NCI-H1417 (cell line): ENCODE results near the gene TMEM171.
A peak's percentile ranks its signal among the peaks of the same experiment; 100 is the strongest.

Experiments used
- DNase-seq, 3 experiments: peaks; one replicate each; lab custom pipeline; 2025; lab: John Stamatoyannopoulos, UW

Gene TMEM171

DNA sequence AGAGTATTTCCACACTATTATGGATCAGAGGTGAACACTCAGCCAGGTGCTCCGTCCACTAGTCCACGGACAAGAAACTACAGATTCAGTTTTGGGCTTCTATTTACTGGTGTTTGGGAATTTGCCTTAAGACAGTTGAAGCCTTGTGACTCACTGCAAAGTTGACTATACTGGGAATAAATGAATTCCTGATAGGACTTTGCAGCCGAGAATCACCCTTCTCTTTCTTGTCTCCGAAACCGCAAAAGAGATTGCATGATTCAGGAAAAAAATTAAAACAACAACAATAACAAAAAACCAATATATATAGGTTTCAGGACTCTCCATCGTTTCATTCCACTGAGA, 716 bp downstream of the TMEM171 start:
- no peak for DNase-seq

- DNase-seq, result no peak
These were observed 2.8 kb downstream of the TMEM171 start for GRCh38 chr5:73122875-73123810.

DNA sequence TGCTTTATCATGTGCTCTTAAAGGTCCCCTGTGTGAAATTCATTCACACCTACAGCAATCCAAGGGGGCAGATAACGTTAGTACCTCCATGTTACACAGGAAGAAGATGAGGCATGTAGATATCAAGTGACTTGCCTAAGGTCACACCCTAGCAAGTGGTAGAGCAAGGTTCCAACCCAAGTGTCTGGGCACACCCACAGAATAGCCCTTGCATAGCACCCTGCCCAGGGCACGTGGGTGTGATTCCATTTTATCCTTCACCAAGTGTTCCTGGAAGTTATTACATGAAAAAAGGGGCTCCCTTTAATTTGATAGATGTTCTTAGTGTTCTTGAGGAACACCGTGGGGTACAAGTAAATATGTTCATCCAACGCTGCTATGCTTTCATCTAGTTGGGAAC, 4.9 kb downstream of the TMEM171 start:
- DNase-seq, result no peak

GRCh38 chr5:73126381-73126780, 6.0 kb downstream of the TMEM171 start:
- DNase-seq, result no peak

- no peak for DNase-seq
These were observed 6.6 kb downstream of the TMEM171 start for GRCh38 chr5:73126957-73127356.

DNA sequence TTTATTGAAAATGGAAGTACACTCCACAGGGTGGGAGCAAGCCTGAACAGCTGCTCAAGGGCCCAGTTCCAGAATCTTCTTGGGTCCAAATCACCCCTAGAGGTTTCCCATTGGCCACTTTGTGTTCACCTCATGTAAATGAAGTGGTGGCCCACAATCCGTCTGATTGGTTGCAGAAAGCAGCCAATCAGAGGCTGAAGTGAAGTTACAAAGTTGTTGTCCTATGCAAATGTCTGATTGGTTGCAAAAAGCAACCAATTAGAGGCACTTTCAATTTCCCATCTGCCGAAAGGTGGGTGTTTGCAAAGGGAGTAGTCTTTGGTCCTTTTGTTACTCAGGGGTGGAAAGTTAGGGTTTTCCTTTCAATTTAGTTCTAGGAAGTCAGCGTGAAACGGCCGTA, 8.8 kb downstream of the TMEM171 start:
- no peak for DNase-seq

GRCh38 chr5:73130811-73131210, 10.4 kb downstream of the TMEM171 start:
- no peak for DNase-seq

- no peak for DNase-seq
These were observed 11.5 kb downstream of the TMEM171 start for GRCh38 chr5:73131711-73132425.

GRCh38 chr5:73132759-73133158, 12.4 kb downstream of the TMEM171 start:
- no peak for DNase-seq

- no peak for DNase-seq
These were observed 14.6 kb downstream of the TMEM171 start for GRCh38 chr5:73135021-73135420.

DNA sequence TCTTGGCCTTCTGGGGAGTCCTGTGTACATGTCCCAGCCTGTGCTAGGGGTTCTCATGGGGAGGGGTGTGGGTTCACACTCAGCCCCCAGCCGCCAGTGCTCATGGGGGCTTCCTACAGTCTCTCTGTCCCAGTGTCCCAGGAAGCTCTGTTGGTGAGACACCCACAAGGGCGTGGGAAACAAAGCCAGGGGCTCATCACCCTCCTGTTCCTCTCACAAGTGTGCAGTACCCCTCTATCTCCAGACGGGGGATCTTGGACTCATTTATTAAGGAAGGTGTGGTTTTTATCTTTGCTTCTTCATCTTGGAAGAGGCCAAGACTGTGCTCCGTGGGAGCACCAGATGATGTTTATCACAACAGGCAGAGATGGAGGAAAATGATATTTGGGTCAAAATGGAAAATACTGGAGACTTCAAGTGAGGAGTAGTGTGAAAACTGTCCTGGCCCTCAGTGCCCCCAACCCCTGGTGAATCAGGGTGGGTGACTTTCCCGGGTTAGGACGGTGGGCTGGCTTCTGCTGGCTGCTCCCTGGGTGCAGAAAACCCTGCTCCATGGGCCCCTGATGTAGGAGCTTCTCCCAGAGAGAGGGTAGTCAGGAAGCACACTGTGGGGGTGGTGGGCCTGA, 15.2 kb downstream of the TMEM171 start:
- peak in 1 of 3 experiments; percentile 29 for DNase-seq

DNA sequence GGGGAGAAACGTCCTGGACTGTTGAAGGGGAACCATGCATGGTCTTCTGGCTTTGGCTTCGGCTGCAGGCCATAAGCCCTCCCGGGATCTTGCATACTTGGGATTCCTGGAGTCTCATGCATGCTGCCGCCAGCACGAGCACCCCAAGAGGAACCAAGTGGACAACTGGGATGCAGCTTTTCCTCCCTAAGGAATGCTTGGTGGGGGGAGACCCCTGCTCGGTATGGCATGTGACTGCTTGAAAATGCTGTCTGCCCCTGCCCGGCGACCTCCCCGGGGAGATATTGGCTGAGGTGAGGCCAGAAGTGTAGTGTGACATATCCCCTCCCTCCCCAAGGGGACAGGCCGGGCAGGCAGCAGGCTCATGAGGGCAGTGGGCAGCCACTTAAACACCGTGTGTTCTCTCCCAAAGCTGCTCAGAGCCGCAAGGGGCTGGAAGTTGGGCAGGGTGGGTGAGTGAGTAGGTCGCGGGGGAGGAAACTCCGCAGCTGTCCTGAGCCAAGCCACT, 15.7 kb downstream of the TMEM171 start:
- no peak for DNase-seq

DNA sequence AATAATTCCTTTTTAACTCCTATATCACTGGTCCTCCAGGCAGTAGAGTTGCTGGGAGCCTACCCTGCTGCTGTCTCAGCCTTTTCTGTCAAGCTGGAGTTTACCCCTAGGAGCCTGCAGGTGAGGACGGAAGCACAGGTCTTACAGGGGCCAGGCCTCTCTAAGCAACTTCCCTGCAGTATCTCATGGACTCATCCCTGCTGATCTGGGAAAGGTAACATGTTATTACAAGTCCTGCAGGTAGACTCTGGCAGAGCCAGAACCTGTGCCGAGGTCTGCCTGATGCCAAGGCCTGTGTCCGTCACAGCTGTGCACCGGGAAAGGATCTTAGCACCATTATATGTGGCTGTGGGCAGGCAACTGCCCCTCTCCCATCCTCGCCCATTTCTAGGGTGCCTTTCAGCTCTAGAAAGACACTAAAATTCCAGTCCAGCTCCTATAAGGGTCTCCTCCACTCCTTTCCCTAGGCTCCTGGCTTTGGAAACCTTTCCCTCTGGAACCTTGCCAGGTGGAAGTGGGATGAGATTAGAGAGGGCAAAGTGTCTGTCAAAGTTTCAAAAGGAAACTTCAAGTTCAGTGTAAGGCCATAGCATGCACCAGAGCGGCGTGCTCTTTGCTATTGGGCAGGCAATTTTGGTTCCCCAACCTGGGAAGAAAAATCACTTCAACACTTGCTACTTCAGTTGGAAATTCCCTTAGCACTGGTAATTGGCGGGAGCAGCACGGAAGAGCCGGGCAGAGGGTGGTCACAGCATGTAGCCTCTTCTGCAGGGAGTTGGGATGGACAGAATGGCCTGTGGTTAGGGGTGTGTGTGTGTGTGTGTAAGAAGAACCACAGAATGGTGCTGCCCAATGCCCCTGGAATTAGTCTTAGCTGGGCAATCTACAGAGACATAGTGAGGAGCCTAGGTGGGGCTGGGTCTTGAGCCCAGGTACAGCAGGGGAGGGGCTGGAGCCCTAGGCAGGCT, 17.5 kb downstream of the TMEM171 start:
- no peak for DNase-seq

DNA sequence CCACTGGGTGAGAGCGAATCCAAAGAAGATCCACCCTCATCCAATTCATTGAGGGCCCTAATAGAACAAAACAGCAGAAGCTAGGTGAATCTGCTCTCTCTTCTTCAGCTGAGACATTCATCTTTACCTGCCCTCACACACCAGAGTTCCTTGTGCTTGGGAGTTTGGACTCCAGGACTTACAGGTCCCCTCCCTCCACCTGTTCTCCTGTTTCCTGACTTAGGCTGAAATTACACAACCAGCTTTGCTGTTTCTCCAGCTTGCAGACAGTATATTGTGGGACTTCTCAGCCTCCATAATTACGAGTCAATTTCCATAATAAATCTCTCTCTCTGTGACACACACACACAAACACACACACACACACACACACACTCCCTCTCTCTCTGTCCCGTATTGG, 19.1 kb downstream of the TMEM171 start:
- peak in 1 of 3 experiments; percentile 21 for DNase-seq

- DNase-seq, result no peak
These were observed 20.4 kb downstream of the TMEM171 start for GRCh38 chr5:73140801-73141200.

DNA sequence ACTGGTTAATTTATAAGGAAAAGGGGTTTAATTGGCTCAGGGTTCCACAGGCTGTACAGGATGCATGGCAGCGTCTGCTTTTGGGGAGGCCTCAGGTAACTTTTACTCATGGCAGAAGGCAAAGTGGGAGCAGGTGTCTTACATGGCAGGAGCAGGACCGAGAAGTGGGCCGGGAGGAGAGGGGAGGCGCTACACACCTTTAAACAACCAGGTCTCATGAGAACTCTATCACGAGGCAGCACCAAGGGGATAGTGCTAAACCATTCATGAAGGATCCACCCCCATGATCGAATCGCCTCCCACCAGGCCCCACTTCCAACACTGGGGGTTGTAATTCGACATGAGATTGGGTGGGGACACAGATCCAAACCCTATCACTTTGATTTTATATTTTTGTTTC, 21.7 kb downstream of the TMEM171 start:
- no peak for DNase-seq

DNA sequence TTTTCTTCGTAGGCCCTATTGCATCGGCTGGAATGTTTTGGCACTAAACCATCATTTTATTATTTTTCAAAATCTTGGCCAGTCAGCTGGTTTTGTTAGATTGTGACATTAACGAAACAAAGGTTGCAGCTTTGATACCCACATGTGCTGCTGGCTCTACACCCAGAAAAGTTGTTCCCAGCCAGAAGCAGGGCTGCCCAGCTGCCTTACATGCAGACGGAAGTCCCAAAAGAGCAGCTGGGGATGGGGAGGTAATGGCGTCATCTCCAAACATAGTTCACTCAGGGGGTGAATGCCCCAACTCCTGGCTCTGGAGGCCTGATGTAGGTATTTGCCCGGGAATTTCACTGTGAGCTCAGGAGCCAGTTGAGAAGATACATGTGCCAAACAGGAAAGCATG, 23.3 kb downstream of the TMEM171 start:
- no peak for DNase-seq

- no peak for DNase-seq
These were observed 29.2 kb downstream of the TMEM171 start for GRCh38 chr5:73149540-73149939.

GRCh38 chr5:73150876-73151275, 30.5 kb downstream of the TMEM171 start:
- no peak for DNase-seq

DNA sequence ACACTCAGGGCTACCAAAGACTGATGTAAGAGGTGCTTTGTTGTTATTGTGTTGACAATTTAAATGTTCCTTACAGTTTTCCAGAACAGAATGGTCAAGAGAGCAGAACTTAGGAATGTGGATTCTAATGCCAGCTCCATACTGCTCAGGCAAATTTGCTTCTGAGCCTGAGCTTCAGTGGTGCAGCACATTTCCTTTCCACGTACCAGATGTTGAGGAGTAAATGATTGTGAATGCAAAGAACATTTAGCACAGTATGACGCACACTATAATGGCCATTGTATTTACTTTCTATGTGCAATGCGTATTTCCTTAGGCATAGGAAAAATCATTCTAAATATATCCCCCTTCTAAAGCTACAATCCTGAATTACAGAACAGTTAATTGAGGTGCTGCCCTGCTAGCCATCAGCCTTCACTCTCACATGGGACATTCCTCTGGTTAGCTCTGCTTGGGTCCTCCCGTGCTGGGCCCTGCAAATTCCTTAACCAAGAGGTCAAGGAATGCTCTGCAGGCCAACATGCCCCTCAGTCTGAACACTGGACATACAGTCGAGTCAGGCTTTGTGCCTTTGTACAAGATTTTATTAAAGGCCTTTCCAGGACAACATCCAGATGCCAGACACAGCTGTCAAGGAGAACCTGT, 31.5 kb downstream of the TMEM171 start:
- peak in 1 of 3 experiments; percentile 3 for DNase-seq
